ENCODE measurements around the gene VPS13C.
A peak's percentile ranks its signal among the peaks of the same experiment; 100 is the strongest.

VPS13C gene

GRCh38 chr15:62069551-62069950 is 9.3 kb upstream of the VPS13C start:
- Histone ChIP-seq H3K27ac (ENCODE audit: low read length) (no peak overlapping the region), H3K4me1 (ENCODE audit: control insufficient read depth in 1 of 2, insufficient read depth in 2 of 2, low read length in 2 of 2) (peaks cover 9 to 13% of the 10 kb centered on the region in 2 donors), H3K27me3 (ENCODE audit: low read depth, low read length) (no peaks in the 10 kb centered on the region), H3K9me3 (ENCODE audit: control insufficient read depth in 1 of 2, low read length in 2 of 2) (no peaks in the 10 kb centered on the region), H3K36me3 (ENCODE audit: control insufficient read depth in 1 of 2, insufficient read depth in 2 of 2, low read length in 2 of 2) (no peaks in the 10 kb centered on the region), H3K4me3 (ENCODE audit: low read depth in 1 of 2, low read length in 2 of 2) (no peak overlapping the region)

GRCh38 chr15:62068810-62069167 is 8.5 kb upstream of the VPS13C start:
- peaks cover 9 to 13% of the 10 kb centered on the region in 2 donors for H3K4me1 ChIP-seq (ENCODE audit: control insufficient read depth in 1 of 2, insufficient read depth in 2 of 2, low read length in 2 of 2)
- H3K27me3 ChIP-seq (ENCODE audit: low read depth, low read length): no peaks in the 10 kb centered on the region
- H3K36me3 ChIP-seq (ENCODE audit: control insufficient read depth in 1 of 2, insufficient read depth in 2 of 2, low read length in 2 of 2): no peaks in the 10 kb centered on the region
- H3K27ac ChIP-seq (ENCODE audit: low read length): no peak overlapping the region
- H3K9me3 ChIP-seq (ENCODE audit: control insufficient read depth in 1 of 2, low read length in 2 of 2): no peaks in the 10 kb centered on the region
- H3K4me3 ChIP-seq (ENCODE audit: low read depth in 1 of 2, low read length in 2 of 2): peak overlapping the region; percentile 12 to 56

GRCh38 chr15:62068071-62068809 is 8.0 kb upstream of the VPS13C start:
- no peaks in the 10 kb centered on the region for H3K9me3 ChIP-seq (ENCODE audit: control insufficient read depth in 1 of 2, low read length in 2 of 2)
- H3K27ac ChIP-seq (ENCODE audit: low read length): no peak overlapping the region
- H3K27me3 ChIP-seq (ENCODE audit: low read depth, low read length): no peaks in the 10 kb centered on the region
- peak overlapping the region; percentile 12 to 56 for H3K4me3 ChIP-seq (ENCODE audit: low read depth in 1 of 2, low read length in 2 of 2)
- H3K36me3 ChIP-seq (ENCODE audit: control insufficient read depth in 1 of 2, insufficient read depth in 2 of 2, low read length in 2 of 2): no peaks in the 10 kb centered on the region
- peaks cover 9 to 13% of the 10 kb centered on the region in 2 donors for H3K4me1 ChIP-seq (ENCODE audit: control insufficient read depth in 1 of 2, insufficient read depth in 2 of 2, low read length in 2 of 2)

GRCh38 chr15:62067448-62068044 is 7.3 kb upstream of the VPS13C start:
- Histone ChIP-seq H3K27ac (ENCODE audit: low read length) (peak overlapping the region; percentile 27), H3K36me3 (ENCODE audit: control insufficient read depth in 1 of 2, insufficient read depth in 2 of 2, low read length in 2 of 2) (no peaks in the 10 kb centered on the region), H3K9me3 (ENCODE audit: control insufficient read depth in 1 of 2, low read length in 2 of 2) (no peaks in the 10 kb centered on the region), H3K4me1 (ENCODE audit: control insufficient read depth in 1 of 2, insufficient read depth in 2 of 2, low read length in 2 of 2) (peaks cover 9 to 13% of the 10 kb centered on the region in 2 donors), H3K27me3 (ENCODE audit: low read depth, low read length) (no peaks in the 10 kb centered on the region), H3K4me3 (ENCODE audit: low read depth in 1 of 2, low read length in 2 of 2) (peak overlapping the region; percentile 66 to 70)

- no peaks in the 10 kb centered on the region for H3K27me3 ChIP-seq (ENCODE audit: low read depth, low read length)
- peak within 1 kb of the TSS; percentile 66 to 70 for H3K4me3 ChIP-seq (ENCODE audit: low read depth in 1 of 2, low read length in 2 of 2)
- H3K36me3 ChIP-seq (ENCODE audit: control insufficient read depth in 1 of 2, insufficient read depth in 2 of 2, low read length in 2 of 2): no peaks in the 10 kb centered on the region
- H3K4me1 ChIP-seq (ENCODE audit: control insufficient read depth in 1 of 2, insufficient read depth in 2 of 2, low read length in 2 of 2): peaks cover 9 to 13% of the 10 kb centered on the region in 2 donors
- no peaks in the 10 kb centered on the region for H3K9me3 ChIP-seq (ENCODE audit: control insufficient read depth in 1 of 2, low read length in 2 of 2)
- H3K27ac ChIP-seq (ENCODE audit: low read length): peak within 1 kb of the TSS; percentile 27
Observed at GRCh38 chr15:62066663-62067447, 6.6 kb upstream of the VPS13C start, which contains the start of gene C2CD4A. Gene C2CD4A (plus strand): TSS chr15:62066977. CDS start chr15:62067614, 637 bp downstream.

- no peak overlapping the region for H3K27ac ChIP-seq (ENCODE audit: low read length)
- H3K9me3 ChIP-seq (ENCODE audit: control insufficient read depth in 1 of 2, low read length in 2 of 2): no peaks in the 10 kb centered on the region
- H3K4me3 ChIP-seq (ENCODE audit: low read depth in 1 of 2, low read length in 2 of 2): no peak overlapping the region
- peaks cover 9 to 18% of the 10 kb centered on the region in 2 donors for H3K4me1 ChIP-seq (ENCODE audit: control insufficient read depth in 1 of 2, insufficient read depth in 2 of 2, low read length in 2 of 2)
- no peaks in the 10 kb centered on the region for H3K36me3 ChIP-seq (ENCODE audit: control insufficient read depth in 1 of 2, insufficient read depth in 2 of 2, low read length in 2 of 2)
- no peaks in the 10 kb centered on the region for H3K27me3 ChIP-seq (ENCODE audit: low read depth, low read length)
Observed at GRCh38 chr15:62063825-62064635, 3.8 kb upstream of the VPS13C start.

GRCh38 chr15:62060896-62061280 is 641 bp upstream of the VPS13C start:
- Histone ChIP-seq H3K27ac (ENCODE audit: low read length) (peak overlapping the region; percentile 77), H3K36me3 (ENCODE audit: control insufficient read depth in 1 of 2, insufficient read depth in 2 of 2, low read length in 2 of 2) (no peaks in the 10 kb centered on the region), H3K4me3 (ENCODE audit: low read depth in 1 of 2, low read length in 2 of 2) (peak overlapping the region; percentile 72 to 97), H3K4me1 (ENCODE audit: control insufficient read depth in 1 of 2, insufficient read depth in 2 of 2, low read length in 2 of 2) (peaks cover 0 to 7% of the 10 kb centered on the region in 2 donors), H3K9me3 (ENCODE audit: control insufficient read depth in 1 of 2, low read length in 2 of 2) (no peaks in the 10 kb centered on the region), H3K27me3 (ENCODE audit: low read depth, low read length) (no peaks in the 10 kb centered on the region)

- Histone ChIP-seq H3K27me3 (ENCODE audit: low read depth, low read length) (no peaks in the 10 kb centered on the region), H3K4me3 (ENCODE audit: low read depth in 1 of 2, low read length in 2 of 2) (peak overlapping the region; percentile 72 to 97), H3K36me3 (ENCODE audit: control insufficient read depth in 1 of 2, insufficient read depth in 2 of 2, low read length in 2 of 2) (no peaks in the 10 kb centered on the region), H3K9me3 (ENCODE audit: control insufficient read depth in 1 of 2, low read length in 2 of 2) (no peaks in the 10 kb centered on the region), H3K27ac (ENCODE audit: low read length) (peak overlapping the region; percentile 82), H3K4me1 (ENCODE audit: control insufficient read depth in 1 of 2, insufficient read depth in 2 of 2, low read length in 2 of 2) (peaks cover 0 to 7% of the 10 kb centered on the region in 2 donors)
Observed at GRCh38 chr15:62059816-62060112, 483 bp downstream of the VPS13C start.

- peak overlapping the region; percentile 82 for H3K27ac ChIP-seq (ENCODE audit: low read length)
- no peaks in the 10 kb centered on the region for H3K36me3 ChIP-seq (ENCODE audit: control insufficient read depth in 1 of 2, insufficient read depth in 2 of 2, low read length in 2 of 2)
- no peaks in the 10 kb centered on the region for H3K27me3 ChIP-seq (ENCODE audit: low read depth, low read length)
- H3K4me3 ChIP-seq (ENCODE audit: low read depth in 1 of 2, low read length in 2 of 2): peak overlapping the region; percentile 72 to 97
- H3K9me3 ChIP-seq (ENCODE audit: control insufficient read depth in 1 of 2, low read length in 2 of 2): no peaks in the 10 kb centered on the region
- H3K4me1 ChIP-seq (ENCODE audit: control insufficient read depth in 1 of 2, insufficient read depth in 2 of 2, low read length in 2 of 2): peaks cover 0 to 7% of the 10 kb centered on the region in 2 donors
Observed at GRCh38 chr15:62059108-62059815, 985 bp downstream of the VPS13C start.

GRCh38 chr15:62058327-62059028 is 1.8 kb downstream of the VPS13C start:
- Histone ChIP-seq H3K36me3 (ENCODE audit: control insufficient read depth in 1 of 2, insufficient read depth in 2 of 2, low read length in 2 of 2) (no peaks in the 10 kb centered on the region), H3K27me3 (ENCODE audit: low read depth, low read length) (no peaks in the 10 kb centered on the region), H3K27ac (ENCODE audit: low read length) (no peak overlapping the region), H3K4me3 (ENCODE audit: low read depth in 1 of 2, low read length in 2 of 2) (no peak overlapping the region), H3K9me3 (ENCODE audit: control insufficient read depth in 1 of 2, low read length in 2 of 2) (no peaks in the 10 kb centered on the region), H3K4me1 (ENCODE audit: control insufficient read depth in 1 of 2, insufficient read depth in 2 of 2, low read length in 2 of 2) (peaks cover 0 to 13% of the 10 kb centered on the region in 2 donors)

All from muscle layer of duodenum (tissue), 2 donors.